ENCODE data around the gene CDH23.

CDH23 gene

DNA sequence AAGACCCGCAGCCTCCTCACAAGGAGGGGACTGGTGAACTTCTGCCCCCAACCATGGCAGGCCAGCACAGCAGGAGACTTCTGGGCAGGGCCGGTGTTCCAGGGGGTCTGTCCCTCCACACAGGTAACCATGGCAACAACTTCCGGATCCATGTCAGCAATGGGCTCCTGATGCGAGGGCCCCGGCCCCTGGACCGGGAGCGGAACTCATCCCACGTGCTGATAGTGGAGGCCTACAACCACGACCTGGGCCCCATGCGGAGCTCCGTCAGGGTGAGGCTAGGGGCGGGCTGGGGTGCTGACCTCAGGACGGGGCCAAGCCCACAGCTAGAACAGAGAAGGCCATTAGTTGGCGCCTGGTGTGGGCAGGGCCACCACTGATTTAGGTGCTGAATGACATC is 328.5 kb downstream of the CDH23 start:
- H3K4me3 ChIP-seq (ENCODE audit: control insufficient read depth, low read depth, low read length), result no peak overlapping the region
- TF ChIP-seq, protein P1, sequence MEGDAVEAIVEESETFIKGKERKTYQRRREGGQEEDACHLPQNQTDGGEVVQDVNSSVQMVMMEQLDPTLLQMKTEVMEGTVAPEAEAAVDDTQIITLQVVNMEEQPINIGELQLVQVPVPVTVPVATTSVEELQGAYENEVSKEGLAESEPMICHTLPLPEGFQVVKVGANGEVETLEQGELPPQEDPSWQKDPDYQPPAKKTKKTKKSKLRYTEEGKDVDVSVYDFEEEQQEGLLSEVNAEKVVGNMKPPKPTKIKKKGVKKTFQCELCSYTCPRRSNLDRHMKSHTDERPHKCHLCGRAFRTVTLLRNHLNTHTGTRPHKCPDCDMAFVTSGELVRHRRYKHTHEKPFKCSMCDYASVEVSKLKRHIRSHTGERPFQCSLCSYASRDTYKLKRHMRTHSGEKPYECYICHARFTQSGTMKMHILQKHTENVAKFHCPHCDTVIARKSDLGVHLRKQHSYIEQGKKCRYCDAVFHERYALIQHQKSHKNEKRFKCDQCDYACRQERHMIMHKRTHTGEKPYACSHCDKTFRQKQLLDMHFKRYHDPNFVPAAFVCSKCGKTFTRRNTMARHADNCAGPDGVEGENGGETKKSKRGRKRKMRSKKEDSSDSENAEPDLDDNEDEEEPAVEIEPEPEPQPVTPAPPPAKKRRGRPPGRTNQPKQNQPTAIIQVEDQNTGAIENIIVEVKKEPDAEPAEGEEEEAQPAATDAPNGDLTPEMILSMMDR (IDR thresholded peaks at IDR 0.05; ENCODE audit: control insufficient read depth, insufficient read depth, low read depth, low read length, missing control alignments), result peak; percentile 2
- no peak for DNase-seq (ENCODE audit: low read depth)

- TF ChIP-seq, protein P1 (IDR thresholded peaks at IDR 0.05; ENCODE audit: control insufficient read depth, insufficient read depth, low read depth, low read length, missing control alignments), result peak; percentile 54
- no peak overlapping the region for H3K4me3 ChIP-seq (ENCODE audit: control insufficient read depth, low read depth, low read length)
- DNase-seq (ENCODE audit: low read depth), result no peak
These were observed 329.4 kb downstream of the CDH23 start for GRCh38 chr10:71725998-71726579.

DNA sequence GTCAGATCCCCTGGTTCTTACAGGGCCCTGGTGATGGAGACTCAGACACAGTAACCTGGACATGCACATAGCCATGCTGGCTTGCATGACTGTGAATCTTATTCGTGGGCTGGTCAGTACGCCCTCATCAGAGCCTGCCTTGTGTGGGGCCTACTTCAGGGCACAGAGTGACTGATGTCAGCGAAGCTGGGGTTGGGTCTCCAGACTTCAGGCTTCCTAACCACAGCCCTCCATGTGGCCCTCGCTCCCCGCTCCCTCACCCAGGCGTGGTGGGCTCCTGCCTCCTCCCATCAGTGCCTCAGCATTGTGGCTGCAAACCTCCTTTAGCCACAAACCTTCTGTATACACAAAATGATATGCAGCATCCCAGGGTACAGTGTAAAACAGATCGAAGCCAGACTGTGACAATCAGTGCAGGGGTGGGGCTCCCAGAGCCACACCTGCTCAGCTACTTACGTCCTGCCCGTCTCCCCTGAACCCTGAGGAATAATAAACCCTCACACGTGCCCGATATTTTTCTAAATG is 329.9 kb downstream of the CDH23 start:
- DNase-seq (ENCODE audit: low read depth), result no peak
- TF ChIP-seq, protein P1 (IDR thresholded peaks at IDR 0.05; ENCODE audit: control insufficient read depth, insufficient read depth, low read depth, low read length, missing control alignments), result no peak
- no peak overlapping the region for H3K4me3 ChIP-seq (ENCODE audit: control insufficient read depth, low read depth, low read length)

DNA sequence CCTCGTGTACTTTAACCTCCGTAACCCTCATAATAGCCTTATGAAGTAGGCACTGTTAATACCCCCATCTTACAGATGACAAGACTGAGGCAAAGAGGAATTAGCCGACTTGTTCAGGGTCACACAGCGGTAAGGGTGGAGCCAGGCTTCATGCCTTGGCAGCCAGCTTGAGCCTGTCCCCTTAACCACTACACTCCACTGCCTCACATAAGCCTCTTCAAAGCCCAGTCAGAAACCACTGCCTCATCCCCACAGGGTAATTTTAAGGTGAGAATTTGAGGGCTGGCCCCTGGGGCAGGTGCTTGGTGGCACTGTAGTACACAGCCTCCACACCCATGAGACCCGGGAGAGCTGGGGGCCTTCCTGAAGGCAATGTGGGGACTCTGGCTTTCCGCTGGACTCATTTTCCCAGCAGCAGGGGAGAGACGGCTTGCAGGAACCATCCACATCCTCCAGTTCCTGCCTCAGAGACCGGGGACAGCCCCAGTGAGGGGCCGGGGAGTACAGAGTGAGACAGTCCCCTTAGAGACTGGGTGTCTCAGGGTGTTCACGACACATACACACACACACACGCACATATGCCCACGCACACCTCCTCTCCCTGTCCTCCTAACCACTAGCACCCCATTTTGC is 330.5 kb downstream of the CDH23 start:
- no peak for DNase-seq (ENCODE audit: low read depth)
- TF ChIP-seq, protein P1 (IDR thresholded peaks at IDR 0.05; ENCODE audit: control insufficient read depth, insufficient read depth, low read depth, low read length, missing control alignments), result no peak
- no peak overlapping the region for H3K4me3 ChIP-seq (ENCODE audit: control insufficient read depth, low read depth, low read length)

DNA sequence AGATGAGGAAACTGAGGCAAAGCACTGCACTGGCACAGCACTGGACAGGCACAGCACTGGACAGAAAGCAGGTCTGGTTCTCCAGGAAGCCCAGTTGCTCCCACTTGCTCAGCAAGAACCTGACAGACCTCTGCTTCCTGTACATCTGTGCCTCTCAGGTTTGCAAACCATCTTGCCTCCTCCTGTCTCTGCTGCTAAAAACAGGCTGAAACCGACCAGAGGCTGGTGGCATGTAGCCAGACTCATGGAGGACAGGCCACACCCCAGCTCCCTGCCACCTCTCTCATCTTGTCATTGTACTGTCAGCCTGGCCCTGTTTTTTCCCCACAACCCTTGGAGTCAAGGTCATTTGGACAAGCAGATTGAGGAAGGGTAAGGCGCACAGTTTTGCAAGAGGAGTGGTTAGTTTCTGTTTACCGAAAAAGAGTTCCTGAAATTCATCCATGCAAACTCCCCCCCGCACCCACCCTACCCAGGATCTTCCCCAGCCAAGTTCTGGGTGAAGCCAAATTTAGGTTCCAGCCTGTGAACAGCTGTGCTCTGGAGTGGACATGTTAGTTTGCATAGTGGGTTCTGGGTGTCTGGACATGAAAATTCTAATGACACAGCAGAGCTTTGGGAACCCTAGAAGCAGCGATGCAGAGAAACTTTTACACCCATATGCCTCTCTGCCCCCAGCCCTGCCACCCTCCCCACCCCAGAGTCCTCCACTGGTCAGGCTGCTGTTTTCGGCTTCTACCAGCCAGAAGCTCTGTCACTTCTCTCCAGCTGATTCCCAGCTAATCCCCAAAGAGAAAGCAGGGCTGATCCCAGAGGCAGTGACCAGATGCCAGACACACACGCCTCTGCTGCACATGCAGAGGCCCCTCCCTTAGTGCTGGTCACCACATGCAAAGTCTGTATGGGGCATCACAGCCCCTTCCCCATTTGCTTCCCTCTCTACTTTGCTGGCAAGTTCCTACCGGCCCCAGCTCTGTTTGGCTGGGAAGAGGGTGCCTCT is 331.3 kb downstream of the CDH23 start:
- TF ChIP-seq, protein P1 (IDR thresholded peaks at IDR 0.05; ENCODE audit: control insufficient read depth, insufficient read depth, low read depth, low read length, missing control alignments), result no peak
- DNase-seq (ENCODE audit: low read depth), result no peak
- no peak overlapping the region for H3K4me3 ChIP-seq (ENCODE audit: control insufficient read depth, low read depth, low read length)

DNA sequence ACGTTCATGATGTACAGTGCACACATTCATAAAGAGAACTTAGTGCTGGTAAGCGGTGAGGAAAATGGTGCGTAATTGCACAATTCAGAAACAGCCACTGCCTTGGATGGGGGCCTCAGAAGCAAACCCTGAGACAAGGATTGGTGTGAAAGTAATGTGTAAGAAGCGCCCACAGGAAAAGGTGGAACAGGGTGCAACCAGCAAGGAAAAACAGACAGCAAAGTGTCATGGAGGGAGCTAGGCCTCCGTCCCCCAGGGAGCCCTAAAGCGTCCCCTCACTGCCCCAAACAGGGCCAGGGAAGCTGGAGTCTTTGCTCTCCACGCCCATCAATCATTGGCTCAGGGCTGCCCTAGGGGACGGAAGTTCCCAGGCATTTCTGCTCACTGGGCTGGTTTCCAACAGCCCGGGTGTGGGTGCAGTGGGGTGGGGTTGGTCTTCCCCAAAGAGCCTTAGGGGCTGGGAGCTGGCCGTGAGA is 332.5 kb downstream of the CDH23 start:
- DNase-seq (ENCODE audit: low read depth), result no peak
- TF ChIP-seq, protein P1 (IDR thresholded peaks at IDR 0.05; ENCODE audit: control insufficient read depth, insufficient read depth, low read depth, low read length, missing control alignments), result no peak
- no peak overlapping the region for H3K4me3 ChIP-seq (ENCODE audit: control insufficient read depth, low read depth, low read length)
